H1 (cell line): Measurements from ENCODE around the gene NTPCR. TPM values are rescaled to one million over a fixed set of nuclear protein-coding genes. Genes with fewer than 3 reads are reported as not detected.

Experiments
- EP300 ChIP-seq, 2 experiments: IDR thresholded peaks; 1 replicate in 1 of 2; 2 replicates in 1 of 2; pipeline ENCODE4 v1.6.1; 2011 to 2012; ENCODE audit warnings: low read depth in 2 of 2, low read length in 2 of 2, mild to moderate bottlenecking in 2 of 2, borderline replicate concordance in 1 of 2, inconsistent platforms in 1 of 2, moderate library complexity in 1 of 2
- PHF8 ChIP-seq: fragments of 200-600 bp; sonication (generic); conservative IDR thresholded peaks from 2 replicates; pipeline ENCODE4 v1.7.1; 2012; ENCODE audit warnings: low read depth, mild to moderate bottlenecking, inconsistent platforms, low read length, moderate library complexity
- RNF2 ChIP-seq: fragments of 200-900, 300-1000 bp; sonication (generic); IDR thresholded peaks from 2 replicates; pipeline ENCODE4 v1.7.1; 2016; ENCODE audit warnings: borderline replicate concordance, low read depth, mild to moderate bottlenecking, antibody characterized with exemption, low read length; ENCODE audit not compliant: poor library complexity, severe bottlenecking; ENCODE audit errors: missing control alignments
- SIN3A ChIP-seq, 2 experiments: IDR thresholded peaks in 1 of 2; conservative IDR thresholded peaks in 1 of 2; 2 replicates each; pipeline ENCODE4 v1.6.1; 2011 to 2012; ENCODE audit warnings: low read length in 2 of 2, improper control_type of control experiment in 1 of 2, low read depth in 1 of 2, mild to moderate bottlenecking in 1 of 2
- polyA plus RNA-seq, 7 experiments: library from polyadenylated mRNA; depleted of rRNA in 3 of 7; stranded (reverse) in 5 of 7; unstranded in 2 of 7; fragments of >200 nt in 5 of 7; fragments of 200-250 nt in 2 of 7; gene quantifications; 1 replicate in 5 of 7; 2 replicates in 1 of 7; 4 replicates in 1 of 7; pipeline versions ENCODE4 v1.2.1 to v1.2.3, GENCODE V29; 2011 to 2013; ENCODE audit warnings: missing spikeins in 2 of 7, mixed read lengths in 2 of 7
- total RNA-seq: library from RNA; stranded (reverse); fragmentation: NEBNext Ultra II Directional; extraction: Animal tissue kit (Norgen Biotek cat#: 25700); gene quantifications from 2 replicates; pipeline ENCODE4 v1.2.1, GENCODE V29; 2021
- TF ChIP-seq, protein P1 (sequence below): fragments of 300-600 bp; sonication (generic); IDR thresholded peaks from 2 replicates; pipeline ENCODE4 v1.7.1; 2012; ENCODE audit warnings: low read length, moderate library complexity, mild to moderate bottlenecking, inconsistent platforms; ENCODE audit not compliant: insufficient replicate concordance

NTPCR gene
- total and polyA plus RNA-seq, 2 of the 8 experiments (the other 6 are each of a cell fraction or from before 2014, with no cell fraction given), result 22.6 to 73.1 TPM

DNA sequence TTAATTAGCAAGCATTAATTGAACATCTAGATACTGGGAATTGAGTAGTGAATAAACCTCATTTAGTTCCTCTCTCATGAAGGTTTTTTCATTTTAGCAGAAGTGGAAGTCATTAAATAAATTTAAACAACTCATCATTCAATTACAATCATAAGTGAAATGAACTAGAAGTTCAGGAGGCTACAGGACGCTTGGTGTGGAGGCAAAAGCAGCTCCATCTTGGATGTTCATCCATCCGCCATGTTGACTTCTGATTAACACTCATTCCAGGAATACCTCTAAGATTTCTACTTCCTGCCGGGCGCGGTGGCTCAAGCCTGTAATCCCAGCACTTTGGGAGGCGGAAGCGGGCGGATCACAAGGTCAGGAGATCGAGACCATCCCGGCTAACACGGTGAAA lies 11.5 kb upstream of the NTPCR start (continued):
- TF ChIP-seq, protein P1, sequence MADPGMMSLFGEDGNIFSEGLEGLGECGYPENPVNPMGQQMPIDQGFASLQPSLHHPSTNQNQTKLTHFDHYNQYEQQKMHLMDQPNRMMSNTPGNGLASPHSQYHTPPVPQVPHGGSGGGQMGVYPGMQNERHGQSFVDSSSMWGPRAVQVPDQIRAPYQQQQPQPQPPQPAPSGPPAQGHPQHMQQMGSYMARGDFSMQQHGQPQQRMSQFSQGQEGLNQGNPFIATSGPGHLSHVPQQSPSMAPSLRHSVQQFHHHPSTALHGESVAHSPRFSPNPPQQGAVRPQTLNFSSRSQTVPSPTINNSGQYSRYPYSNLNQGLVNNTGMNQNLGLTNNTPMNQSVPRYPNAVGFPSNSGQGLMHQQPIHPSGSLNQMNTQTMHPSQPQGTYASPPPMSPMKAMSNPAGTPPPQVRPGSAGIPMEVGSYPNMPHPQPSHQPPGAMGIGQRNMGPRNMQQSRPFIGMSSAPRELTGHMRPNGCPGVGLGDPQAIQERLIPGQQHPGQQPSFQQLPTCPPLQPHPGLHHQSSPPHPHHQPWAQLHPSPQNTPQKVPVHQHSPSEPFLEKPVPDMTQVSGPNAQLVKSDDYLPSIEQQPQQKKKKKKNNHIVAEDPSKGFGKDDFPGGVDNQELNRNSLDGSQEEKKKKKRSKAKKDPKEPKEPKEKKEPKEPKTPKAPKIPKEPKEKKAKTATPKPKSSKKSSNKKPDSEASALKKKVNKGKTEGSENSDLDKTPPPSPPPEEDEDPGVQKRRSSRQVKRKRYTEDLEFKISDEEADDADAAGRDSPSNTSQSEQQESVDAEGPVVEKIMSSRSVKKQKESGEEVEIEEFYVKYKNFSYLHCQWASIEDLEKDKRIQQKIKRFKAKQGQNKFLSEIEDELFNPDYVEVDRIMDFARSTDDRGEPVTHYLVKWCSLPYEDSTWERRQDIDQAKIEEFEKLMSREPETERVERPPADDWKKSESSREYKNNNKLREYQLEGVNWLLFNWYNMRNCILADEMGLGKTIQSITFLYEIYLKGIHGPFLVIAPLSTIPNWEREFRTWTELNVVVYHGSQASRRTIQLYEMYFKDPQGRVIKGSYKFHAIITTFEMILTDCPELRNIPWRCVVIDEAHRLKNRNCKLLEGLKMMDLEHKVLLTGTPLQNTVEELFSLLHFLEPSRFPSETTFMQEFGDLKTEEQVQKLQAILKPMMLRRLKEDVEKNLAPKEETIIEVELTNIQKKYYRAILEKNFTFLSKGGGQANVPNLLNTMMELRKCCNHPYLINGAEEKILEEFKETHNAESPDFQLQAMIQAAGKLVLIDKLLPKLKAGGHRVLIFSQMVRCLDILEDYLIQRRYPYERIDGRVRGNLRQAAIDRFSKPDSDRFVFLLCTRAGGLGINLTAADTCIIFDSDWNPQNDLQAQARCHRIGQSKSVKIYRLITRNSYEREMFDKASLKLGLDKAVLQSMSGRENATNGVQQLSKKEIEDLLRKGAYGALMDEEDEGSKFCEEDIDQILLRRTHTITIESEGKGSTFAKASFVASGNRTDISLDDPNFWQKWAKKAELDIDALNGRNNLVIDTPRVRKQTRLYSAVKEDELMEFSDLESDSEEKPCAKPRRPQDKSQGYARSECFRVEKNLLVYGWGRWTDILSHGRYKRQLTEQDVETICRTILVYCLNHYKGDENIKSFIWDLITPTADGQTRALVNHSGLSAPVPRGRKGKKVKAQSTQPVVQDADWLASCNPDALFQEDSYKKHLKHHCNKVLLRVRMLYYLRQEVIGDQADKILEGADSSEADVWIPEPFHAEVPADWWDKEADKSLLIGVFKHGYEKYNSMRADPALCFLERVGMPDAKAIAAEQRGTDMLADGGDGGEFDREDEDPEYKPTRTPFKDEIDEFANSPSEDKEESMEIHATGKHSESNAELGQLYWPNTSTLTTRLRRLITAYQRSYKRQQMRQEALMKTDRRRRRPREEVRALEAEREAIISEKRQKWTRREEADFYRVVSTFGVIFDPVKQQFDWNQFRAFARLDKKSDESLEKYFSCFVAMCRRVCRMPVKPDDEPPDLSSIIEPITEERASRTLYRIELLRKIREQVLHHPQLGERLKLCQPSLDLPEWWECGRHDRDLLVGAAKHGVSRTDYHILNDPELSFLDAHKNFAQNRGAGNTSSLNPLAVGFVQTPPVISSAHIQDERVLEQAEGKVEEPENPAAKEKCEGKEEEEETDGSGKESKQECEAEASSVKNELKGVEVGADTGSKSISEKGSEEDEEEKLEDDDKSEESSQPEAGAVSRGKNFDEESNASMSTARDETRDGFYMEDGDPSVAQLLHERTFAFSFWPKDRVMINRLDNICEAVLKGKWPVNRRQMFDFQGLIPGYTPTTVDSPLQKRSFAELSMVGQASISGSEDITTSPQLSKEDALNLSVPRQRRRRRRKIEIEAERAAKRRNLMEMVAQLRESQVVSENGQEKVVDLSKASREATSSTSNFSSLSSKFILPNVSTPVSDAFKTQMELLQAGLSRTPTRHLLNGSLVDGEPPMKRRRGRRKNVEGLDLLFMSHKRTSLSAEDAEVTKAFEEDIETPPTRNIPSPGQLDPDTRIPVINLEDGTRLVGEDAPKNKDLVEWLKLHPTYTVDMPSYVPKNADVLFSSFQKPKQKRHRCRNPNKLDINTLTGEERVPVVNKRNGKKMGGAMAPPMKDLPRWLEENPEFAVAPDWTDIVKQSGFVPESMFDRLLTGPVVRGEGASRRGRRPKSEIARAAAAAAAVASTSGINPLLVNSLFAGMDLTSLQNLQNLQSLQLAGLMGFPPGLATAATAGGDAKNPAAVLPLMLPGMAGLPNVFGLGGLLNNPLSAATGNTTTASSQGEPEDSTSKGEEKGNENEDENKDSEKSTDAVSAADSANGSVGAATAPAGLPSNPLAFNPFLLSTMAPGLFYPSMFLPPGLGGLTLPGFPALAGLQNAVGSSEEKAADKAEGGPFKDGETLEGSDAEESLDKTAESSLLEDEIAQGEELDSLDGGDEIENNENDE, result no peak
- TF ChIP-seq RNF2 (no peak), EP300 (IDR thresholded peaks at IDR 0.05; ENCODE audit: borderline replicate concordance in 1 of 2, low read depth in 2 of 2, low read length in 2 of 2) (no peak), PHF8 (no peak), SIN3A (conservative IDR thresholded peaks at IDR 0.05 in 1 of 2, IDR thresholded peaks at IDR 0.05 in 1 of 2; ENCODE audit: low read depth in 1 of 2, low read length in 2 of 2) (no peak)
